ENCODE results near the gene LYL1.

GRCh38 chr19:13054626-13055212, 47.9 kb downstream of the LYL1 start:
- TF ChIP-seq POLR2A (IDR thresholded peaks at IDR 0.05) (no peak), CTCF (IDR thresholded peaks at IDR 0.05) (no peak)
